Right hindlimb (tissue), 1 donor: ENCODE results near the gene STAT4.

Experiments used
- DNase-seq: peaks from one replicate; pipeline ENCODE4 v3.0.0-alpha.2; 2018

STAT4 gene, protein sequence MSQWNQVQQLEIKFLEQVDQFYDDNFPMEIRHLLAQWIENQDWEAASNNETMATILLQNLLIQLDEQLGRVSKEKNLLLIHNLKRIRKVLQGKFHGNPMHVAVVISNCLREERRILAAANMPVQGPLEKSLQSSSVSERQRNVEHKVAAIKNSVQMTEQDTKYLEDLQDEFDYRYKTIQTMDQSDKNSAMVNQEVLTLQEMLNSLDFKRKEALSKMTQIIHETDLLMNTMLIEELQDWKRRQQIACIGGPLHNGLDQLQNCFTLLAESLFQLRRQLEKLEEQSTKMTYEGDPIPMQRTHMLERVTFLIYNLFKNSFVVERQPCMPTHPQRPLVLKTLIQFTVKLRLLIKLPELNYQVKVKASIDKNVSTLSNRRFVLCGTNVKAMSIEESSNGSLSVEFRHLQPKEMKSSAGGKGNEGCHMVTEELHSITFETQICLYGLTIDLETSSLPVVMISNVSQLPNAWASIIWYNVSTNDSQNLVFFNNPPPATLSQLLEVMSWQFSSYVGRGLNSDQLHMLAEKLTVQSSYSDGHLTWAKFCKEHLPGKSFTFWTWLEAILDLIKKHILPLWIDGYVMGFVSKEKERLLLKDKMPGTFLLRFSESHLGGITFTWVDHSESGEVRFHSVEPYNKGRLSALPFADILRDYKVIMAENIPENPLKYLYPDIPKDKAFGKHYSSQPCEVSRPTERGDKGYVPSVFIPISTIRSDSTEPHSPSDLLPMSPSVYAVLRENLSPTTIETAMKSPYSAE

DNA sequence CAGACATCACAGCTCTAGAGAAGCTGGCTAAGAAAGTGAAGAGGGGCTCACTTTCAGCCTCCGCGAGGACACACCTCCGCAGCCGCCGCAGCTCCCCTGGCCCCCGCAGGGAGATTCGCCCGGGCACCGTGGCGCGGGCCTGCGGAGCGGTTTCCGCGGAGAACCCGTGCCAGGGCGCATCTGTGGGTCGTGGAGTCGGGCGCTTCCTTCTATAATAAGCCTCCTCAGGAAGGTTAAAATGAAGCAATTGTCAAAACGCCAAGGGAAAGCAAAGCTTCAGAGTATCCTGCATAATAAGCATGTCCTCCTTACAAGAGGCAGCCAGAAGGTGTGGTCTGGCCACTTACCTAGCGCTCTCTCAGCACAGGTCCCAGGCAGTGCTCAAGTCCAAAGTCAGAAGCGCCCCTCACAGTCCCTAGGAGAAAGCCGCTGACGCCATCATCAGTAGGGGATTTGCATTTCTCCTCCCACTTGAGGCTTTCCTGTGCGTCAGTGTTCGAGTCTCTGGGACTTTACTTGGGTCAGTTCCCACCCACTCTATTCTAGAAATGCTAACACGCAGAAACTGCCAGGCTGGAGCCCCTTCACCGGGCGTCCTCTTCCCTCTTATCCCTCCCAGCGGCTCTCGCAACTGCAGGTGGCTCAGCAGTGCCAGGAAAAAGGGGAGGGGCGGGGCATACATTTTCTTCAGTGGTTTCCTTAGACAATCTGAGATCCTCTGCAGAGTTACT lies at the start of gene STAT4:
TSS of gene STAT4 (minus strand) at position 395 of the 731 bp plus-strand sequence. CDS start 2,791 bp downstream, outside the sequence.
- no peak for DNase-seq

GRCh38 chr2:191199929-191200512 lies 49.2 kb upstream of the STAT4 start:
- no peak for DNase-seq

DNA sequence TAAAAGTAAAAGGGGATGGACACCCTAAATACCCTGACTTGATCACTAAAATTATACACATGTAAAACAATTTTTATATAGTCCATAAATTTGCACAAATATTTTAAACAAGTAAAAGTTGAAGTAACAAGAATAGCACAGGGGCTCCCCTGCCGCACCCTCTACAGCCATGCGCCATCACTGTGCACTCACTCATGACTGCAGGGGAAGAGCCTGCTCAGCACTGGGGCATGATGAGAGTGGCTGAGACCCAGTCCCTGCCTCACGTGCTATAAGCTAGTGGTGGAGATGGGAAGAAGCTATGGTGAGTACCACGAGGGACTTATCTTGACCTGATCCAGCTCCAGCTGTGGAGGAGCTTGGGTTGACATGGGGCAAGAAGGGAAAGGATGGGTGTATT lies 47.5 kb upstream of the STAT4 start:
- DNase-seq = no peak

- no peak for DNase-seq
These were observed 46.3 kb upstream of the STAT4 start for GRCh38 chr2:191197096-191197495.

- DNase-seq = no peak
These were observed 44.2 kb upstream of the STAT4 start for GRCh38 chr2:191195021-191195420.

DNA sequence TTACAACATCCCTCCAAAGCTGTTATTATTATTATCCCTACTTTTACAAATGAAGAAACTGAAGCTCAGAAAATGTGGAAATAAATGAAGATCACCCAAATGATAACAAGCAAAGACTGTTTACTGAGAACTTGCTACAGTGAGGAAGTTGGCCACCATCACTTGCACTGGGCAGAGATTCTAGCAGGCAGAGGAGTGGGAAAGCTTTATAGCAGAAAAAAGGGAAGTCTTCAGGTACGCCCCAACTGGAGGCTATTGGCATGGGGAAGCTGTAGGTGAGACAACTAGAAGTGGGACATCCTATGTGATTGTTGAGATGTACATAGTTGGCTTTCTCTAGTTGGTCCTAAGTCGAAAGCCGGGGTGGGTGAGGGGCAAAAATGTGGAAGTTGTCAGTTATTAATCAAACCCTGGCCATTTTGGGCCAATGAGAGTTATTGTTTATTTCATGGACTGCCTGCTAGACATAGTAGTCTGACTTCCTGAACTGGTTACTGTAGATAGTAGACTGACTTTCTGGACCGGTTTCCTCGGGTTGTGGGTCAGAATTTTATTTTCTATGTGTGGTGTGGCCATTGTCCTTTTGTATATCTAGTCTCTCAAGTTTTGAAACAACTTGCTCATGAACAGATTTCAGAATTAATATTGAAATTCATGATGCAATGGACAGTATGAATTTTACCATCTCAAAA lies 40.2 kb upstream of the STAT4 start:
- DNase-seq = no peak

DNA sequence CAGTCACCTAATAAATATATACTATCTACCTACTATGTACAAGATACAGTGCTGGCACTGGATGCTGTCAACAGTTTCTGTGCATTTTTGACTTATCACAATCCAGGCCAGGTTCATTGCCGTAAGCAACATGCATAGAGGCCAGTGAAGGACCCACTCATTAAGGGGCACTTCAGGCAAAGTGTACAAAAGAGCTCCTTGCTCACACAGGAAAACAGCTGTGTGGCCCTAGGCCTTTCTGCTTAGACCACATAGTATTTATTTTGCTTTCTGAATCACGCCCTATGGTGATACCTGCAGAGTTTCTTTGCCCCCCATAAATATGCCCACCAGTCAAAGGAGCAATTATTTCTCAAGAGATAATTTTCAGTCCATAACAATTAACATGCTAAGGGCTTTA lies 39.6 kb upstream of the STAT4 start:
- no peak for DNase-seq

DNA sequence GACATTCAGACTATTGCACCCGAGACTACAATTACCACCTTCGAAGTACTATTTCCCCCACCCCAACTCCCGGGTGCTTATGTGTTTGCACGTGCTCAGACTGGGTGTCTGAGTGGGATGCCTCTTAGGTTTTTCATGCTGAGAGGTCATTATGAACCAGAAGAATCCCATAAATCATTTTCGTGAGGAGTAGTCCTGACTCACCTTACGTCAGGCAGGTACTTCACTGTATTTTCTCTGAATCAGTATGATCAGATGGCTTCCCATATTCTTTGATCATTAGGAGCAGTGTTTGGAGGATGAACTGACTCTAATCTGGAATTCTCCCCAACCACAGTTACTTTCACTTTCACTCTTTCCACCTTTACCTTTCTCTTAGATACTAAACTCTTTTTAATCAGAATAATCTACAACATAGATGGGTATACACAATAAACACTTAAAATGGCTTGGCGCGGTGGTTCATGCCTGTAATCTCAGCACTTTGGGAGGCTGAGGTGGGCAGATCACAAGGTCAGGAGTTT lies 38.4 kb upstream of the STAT4 start:
- DNase-seq = no peak

DNA sequence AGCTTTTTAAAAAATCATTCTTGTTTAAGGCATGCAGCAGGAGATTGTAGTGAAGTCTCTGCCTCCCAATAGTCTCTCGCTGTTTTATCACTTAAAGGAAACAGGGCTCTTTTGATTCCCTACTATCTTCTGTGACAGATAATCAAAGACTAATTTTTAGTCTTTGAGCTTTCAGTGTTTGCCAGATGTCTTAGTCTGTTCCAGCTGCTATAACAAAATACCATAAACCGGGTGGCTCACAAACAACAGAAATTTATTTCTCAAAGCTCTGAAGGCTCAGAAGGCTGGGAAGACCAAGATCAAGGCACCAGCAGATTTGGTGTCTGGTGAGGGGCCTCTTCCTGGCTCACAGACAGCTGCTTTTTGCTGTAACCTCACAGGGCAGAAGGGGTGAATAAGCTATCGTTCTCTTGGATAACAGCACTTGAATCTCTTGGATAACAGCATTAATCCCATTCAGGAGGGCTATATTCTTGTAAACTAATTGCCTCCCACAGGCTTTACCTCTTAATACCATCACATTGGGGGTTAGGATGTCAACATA lies 37.8 kb upstream of the STAT4 start:
- DNase-seq = no peak

GRCh38 chr2:191187105-191187829 lies 36.5 kb upstream of the STAT4 start:
- DNase-seq = no peak

- DNase-seq = no peak
These were observed 33.7 kb upstream of the STAT4 start for GRCh38 chr2:191184457-191184856.

DNA sequence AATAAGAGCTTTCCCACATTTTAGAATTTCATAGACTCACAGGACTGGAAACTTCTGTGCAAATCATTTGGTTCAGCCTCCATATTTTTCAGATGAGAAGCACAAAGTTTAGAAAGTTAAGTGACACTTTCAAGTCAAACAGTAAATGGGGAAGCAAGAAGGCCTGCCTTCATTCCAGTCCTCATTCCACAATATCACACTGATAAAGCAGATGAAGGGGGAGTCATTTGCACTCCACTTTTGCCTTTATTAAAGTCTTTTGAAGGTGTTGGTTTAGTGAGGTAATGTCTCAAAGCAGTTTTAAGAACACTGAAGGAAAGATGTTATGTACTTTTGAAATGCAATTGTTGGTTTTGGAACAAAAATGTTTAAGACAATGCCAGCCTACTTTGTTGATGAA lies 32.7 kb upstream of the STAT4 start:
- no peak for DNase-seq

DNA sequence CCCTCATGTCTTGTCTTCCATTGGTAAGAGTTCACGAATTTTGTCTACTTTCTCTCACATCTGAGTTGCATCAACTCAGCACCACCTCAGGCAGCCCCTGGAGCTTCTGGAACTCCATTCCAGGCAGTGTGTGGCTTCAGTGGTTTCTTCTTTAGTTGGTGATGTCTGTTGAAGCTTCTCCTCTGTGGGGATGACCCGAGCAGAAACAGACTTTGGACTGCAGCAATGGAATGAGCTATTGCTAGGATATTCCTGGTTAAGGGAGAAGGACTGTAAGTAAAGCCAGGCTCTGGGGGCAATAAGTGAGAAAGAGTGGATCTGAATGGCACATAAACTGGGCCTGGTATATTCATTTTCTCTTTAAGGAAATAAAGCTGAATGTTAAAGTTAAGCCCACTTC lies 32.3 kb upstream of the STAT4 start:
- no peak for DNase-seq

DNA sequence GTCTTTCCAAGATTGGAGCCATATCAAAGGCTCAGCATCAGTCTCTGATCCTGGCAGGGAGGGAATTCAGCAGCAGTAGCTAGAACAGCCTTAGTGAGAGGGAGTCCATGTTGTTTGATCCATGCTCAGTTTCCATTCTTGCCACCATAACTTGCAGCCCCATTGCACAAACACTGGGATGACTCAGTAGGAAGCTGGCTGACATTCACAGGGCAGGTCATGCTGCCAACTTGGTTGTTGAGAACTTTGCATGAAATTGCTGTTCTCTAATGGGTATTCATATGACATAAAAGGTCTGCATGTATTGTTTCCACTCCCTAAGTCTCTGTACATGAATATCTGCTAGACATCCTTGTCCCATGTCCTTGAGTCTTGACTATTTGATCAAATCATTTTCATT lies 29.9 kb upstream of the STAT4 start:
- DNase-seq = no peak

GRCh38 chr2:191180276-191180675 lies 29.5 kb upstream of the STAT4 start:
- DNase-seq = no peak

DNA sequence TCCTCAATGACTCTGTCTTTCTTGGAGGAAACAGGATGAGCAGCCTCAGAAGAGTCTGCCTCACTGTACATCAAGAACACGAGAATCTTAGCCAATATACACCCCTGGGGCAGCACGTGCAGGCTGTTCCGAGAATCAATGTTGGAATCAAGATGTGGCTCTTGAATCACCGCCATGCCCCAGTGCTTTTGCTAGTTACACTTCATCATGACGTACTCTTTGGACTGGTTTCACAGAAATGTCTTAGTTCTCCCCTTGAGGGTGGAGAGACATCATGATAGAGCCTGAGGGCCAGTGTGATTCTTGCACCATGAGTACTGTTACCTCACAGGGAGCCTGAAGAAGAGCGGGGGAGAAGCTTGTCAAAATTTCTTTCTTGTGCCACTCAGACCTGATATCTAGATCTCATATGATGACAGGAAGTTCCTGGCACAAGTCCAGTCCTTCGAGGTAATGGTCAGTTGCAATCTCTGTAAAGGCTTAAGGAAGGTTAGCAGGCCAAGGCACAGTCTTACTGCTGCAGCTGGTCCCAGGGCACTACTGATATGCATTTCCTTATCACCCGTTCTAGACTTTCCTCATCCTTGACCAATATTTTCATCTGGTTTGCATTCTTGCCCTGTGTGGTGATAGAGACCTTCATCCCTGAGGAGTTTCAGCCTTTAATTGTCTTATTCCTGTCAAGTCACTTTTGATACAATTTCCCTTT lies 28.2 kb upstream of the STAT4 start:
- peak; percentile 88 for DNase-seq

GRCh38 chr2:191177751-191178736 lies 27.2 kb upstream of the STAT4 start:
- DNase-seq = no peak

DNA sequence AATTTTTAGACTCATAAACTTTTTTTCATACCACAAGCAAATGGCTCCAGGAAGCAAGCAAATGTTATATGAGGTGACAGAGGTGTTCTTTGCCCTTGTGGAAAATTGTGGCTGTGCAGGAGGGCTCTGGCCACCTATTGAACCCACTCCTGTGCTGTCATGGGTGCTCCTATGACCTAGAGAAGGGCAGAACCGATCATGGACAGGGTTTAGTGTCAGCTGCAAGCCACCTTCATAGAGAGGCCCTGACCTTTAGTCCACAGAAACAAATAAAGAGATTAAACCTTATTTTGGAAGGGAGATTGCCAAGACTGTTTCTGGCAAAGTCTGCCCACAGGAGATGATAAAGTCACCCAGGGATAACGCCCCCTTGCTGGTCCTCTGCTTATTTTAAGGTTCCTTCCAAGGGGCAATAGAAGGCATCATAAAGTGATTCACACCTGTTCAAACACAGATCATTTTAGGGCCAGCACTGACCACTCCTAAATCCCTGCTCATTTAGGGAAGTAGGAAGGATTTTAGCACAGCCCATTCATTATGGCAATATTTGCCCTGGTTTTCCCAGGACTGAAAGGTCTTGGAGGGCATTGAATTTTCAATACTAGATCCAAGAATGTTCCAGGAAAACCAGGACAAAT lies 26.1 kb upstream of the STAT4 start:
- no peak for DNase-seq

DNA sequence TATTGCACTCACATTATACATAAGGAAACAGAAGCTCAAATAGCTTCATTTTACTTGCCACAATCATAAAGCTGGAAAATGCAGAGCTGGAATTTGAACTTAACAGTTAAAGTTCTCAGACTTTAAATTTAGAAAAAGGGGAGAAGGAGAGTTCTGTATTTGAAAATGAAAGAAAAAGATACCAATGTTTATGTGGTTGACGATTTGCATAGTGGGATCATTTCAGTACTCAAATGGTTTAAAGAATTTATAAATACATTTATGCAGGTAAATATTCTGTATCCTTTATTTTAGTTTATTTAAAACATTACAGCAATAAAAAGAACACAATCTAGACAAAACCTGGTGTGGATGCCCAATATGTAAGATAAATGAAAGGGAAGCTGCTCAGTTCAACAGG lies 25.5 kb upstream of the STAT4 start:
- DNase-seq = no peak
